ENCODE data around the gene GPC5. TPM values are rescaled to one million over a fixed set of nuclear protein-coding genes. Genes with fewer than 3 reads are reported as not detected.

GPC5 gene
- total RNA-seq, 1 experiment from 2014 or later, result 0.26 TPM

DNA sequence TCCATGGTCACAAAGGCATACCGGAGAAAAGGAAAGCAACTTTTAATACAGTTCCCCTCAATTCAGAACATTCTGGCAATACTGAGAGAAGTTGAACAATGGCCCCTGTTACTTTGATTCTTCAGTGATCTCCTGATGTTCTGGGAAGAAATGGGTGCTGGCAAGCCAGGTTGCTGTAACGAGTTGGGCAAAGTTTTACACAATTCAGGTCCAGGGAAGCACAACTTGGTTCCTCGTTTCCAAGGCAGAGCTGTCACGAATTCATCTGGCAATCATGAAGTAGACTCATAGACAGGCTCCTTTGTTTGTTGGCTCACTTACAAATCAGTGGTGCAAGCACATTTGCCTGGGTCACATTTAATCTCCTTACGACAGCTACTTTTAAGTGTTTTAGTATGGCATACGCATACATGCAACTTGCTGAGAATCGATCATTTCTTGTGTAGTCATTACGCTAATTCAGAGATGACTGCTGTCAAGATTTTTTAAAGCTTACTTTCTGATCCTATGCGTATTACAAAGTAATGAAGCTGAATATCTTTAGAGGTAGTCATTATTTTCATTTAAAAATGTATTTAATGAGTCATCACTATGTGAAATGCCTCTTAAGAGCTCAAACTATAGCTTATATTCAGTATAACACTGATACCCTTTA, 174.7 kb downstream of the GPC5 start:
- no peak for TF ChIP-seq CTCF (IDR thresholded peaks at IDR 0.05)
- TF ChIP-seq POLR2AphosphoS5 (IDR thresholded peaks at IDR 0.05; ENCODE audit: low read depth, low read length), result no peak
- TF ChIP-seq TCF7L2 (IDR thresholded peaks at IDR 0.05; ENCODE audit: low read depth, low read length), result no peak
- no peak for TF ChIP-seq REST (IDR thresholded peaks at IDR 0.05; ENCODE audit: insufficient read depth in 1 of 2, low read depth in 2 of 2, low read length in 1 of 2)
- TF ChIP-seq SIN3A (IDR thresholded peaks at IDR 0.05; ENCODE audit: borderline replicate concordance, insufficient read depth, low read depth, low read length), result no peak
- no peaks in the 10 kb centered on the region for H3K27me3 ChIP-seq (ENCODE audit: control insufficient read depth, insufficient read depth, low read length)
- H3K4me3 ChIP-seq (ENCODE audit: low read depth in 2 of 2, low read length in 2 of 2), result no peak overlapping the region
- in situ Hi-C loops (cut with HindIII; ENCODE audit: low pct_unique_long_range_greater_than_20kb, low sequenced_read_pairs) (no loop called here), intact Hi-C loops (cut with micrococcal nuclease; ENCODE audit: unreplicated experiment) (no loop called here)
- ATAC-seq (no peak), DNase-seq (ENCODE audit: low read depth, low spot score) (no peak)
- ChIA-PET CTCF (no interaction called here), POLR2A (no interaction called here)
- no peaks in the 10 kb centered on the region for H3K4me1 ChIP-seq (ENCODE audit: control insufficient read depth, insufficient read depth, low read length)
- no peaks in the 10 kb centered on the region for H3K36me3 ChIP-seq (ENCODE audit: control insufficient read depth, insufficient read depth, low read length)
- BruUV-seq (replicated peaks), result no TSS peak
- no peak overlapping the region for H3K27ac ChIP-seq (ENCODE audit: low read length)
- H3K9me3 ChIP-seq (ENCODE audit: control insufficient read depth, insufficient read depth, low read depth, low read length), result no peaks in the 10 kb centered on the region

GRCh38 chr13:91574766-91575165, 176.3 kb downstream of the GPC5 start:
- Histone ChIP-seq H3K4me1 (ENCODE audit: control insufficient read depth, insufficient read depth, low read length) (no peaks in the 10 kb centered on the region), H3K36me3 (ENCODE audit: control insufficient read depth, insufficient read depth, low read length) (no peaks in the 10 kb centered on the region), H3K27me3 (ENCODE audit: control insufficient read depth, insufficient read depth, low read length) (no peaks in the 10 kb centered on the region), H3K27ac (ENCODE audit: low read length) (no peak overlapping the region), H3K9me3 (ENCODE audit: control insufficient read depth, insufficient read depth, low read depth, low read length) (no peaks in the 10 kb centered on the region), H3K4me3 (ENCODE audit: low read depth in 2 of 2, low read length in 2 of 2) (no peak overlapping the region)
- no peak for DNase-seq (ENCODE audit: low read depth, low spot score)
- intact Hi-C loops (cut with micrococcal nuclease; ENCODE audit: unreplicated experiment) (no loop called here), in situ Hi-C loops (cut with HindIII; ENCODE audit: low pct_unique_long_range_greater_than_20kb, low sequenced_read_pairs) (no loop called here)
- no peak for ATAC-seq
- CTCF ChIA-PET, result no interaction called here
- BruUV-seq (replicated peaks), result no TSS peak
- TF ChIP-seq SIN3A (IDR thresholded peaks at IDR 0.05; ENCODE audit: borderline replicate concordance, insufficient read depth, low read depth, low read length) (no peak), POLR2AphosphoS5 (IDR thresholded peaks at IDR 0.05; ENCODE audit: low read depth, low read length) (no peak), CTCF (IDR thresholded peaks at IDR 0.05) (no peak), REST (IDR thresholded peaks at IDR 0.05; ENCODE audit: insufficient read depth in 1 of 2, low read depth in 2 of 2, low read length in 1 of 2) (no peak), TCF7L2 (IDR thresholded peaks at IDR 0.05; ENCODE audit: low read depth, low read length) (no peak)
- POLR2A ChIA-PET, result no interaction called here
